IPS DF 6.9 (cell line): ENCODE results near the gene CSH1.
"Not testable (repeated sequence)": the region's sequence is repeated elsewhere in the genome, so short reads cannot be mapped to it uniquely, and the experiment has no call there.

Source experiments
- DNase-seq: peaks from one replicate; pipeline ENCODE4 v3.0.0-alpha.2; 2013; ENCODE audit warnings: low read depth, low spot score
- H3K27ac ChIP-seq: one replicate; pipeline ENCODE4 v1.5.1; 2013; ENCODE audit warnings: low read length, control low read depth
- H3K27me3 ChIP-seq: 2 replicates; pipeline ENCODE4 v1.6.1; 2013; ENCODE audit warnings: mild to moderate bottlenecking, low read length; ENCODE audit not compliant: control insufficient read depth, insufficient read depth
- H3K36me3 ChIP-seq: 2 replicates; pipeline ENCODE4 v1.6.1; 2013; ENCODE audit warnings: low read length; ENCODE audit not compliant: control insufficient read depth, insufficient read depth
- H3K4me1 ChIP-seq: 2 replicates; pipeline ENCODE4 v1.6.1; 2013; ENCODE audit warnings: low read length; ENCODE audit not compliant: control insufficient read depth, insufficient read depth
- H3K4me3 ChIP-seq: 2 replicates; pipeline ENCODE4 v1.5.1; 2013; ENCODE audit warnings: mild to moderate bottlenecking, low read length
- H3K9me3 ChIP-seq: 2 replicates; pipeline ENCODE4 v1.6.1; 2013; ENCODE audit warnings: low read length, inconsistent platforms; ENCODE audit not compliant: control insufficient read depth, insufficient read depth
- WGBS: extraction: QIAGEN DNeasy Blood & Tissue Kit; methylation state at CpG from one replicate; pipeline ENCODE4 v1.1.7; 2013; ENCODE audit warnings: mixed read lengths, missing lambda C conversion rate; ENCODE audit not compliant: insufficient read length, insufficient coverage; 5-methylcytosine and 5-hydroxymethylcytosine counted together

The CSH1 gene

DNA sequence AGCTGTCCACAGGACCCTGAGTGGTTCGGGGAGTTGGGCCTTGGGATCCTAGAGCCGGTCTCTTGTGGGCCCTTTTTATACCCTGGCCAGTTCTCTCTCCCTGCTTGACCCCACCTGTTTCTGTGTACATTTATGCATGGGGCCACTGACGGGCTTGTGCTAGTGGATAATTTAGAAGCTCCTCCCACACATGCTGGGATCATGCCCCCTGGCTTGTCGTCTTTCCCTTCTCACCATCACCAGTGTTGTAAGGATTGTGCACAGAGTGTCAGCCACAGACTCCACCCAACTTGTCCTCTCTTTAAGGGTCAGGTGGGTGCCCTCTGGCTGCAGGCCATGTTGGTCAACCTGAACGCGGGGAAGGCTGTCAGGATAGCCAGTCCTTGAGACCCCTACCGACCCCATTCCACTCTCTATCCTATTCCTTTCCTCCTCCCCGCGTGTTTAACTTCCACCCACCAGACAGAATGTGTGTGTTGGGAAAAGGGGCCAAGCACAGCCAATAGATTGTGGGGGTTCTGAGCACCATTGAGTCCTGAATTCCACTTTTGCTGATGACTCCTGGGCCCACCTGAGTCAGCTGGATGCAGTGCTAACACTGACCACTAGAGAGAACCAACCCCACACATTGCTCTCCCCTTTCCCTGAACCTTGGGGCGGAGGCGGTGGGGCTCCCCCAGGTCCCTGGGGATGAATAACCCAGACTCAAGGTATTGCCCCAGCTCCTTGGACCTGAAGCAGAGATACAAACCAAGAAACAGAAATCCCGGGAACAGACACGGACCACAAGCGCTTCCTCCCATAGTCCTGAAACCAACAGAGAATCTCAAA, at the start of gene CSH1:
Gene CSH1 (minus strand): TSS at position 51 of the 831 bp plus-strand sequence. CDS start 63 bp downstream, outside the sequence.
- not testable (repeated sequence) for H3K4me3 ChIP-seq, H3K36me3 ChIP-seq, H3K9me3 ChIP-seq, H3K27ac ChIP-seq, H3K27me3 ChIP-seq, H3K4me1 ChIP-seq, DNase-seq
- no CpG with 5 or more reads among the region's 14 CpGs for WGBS

DNA sequence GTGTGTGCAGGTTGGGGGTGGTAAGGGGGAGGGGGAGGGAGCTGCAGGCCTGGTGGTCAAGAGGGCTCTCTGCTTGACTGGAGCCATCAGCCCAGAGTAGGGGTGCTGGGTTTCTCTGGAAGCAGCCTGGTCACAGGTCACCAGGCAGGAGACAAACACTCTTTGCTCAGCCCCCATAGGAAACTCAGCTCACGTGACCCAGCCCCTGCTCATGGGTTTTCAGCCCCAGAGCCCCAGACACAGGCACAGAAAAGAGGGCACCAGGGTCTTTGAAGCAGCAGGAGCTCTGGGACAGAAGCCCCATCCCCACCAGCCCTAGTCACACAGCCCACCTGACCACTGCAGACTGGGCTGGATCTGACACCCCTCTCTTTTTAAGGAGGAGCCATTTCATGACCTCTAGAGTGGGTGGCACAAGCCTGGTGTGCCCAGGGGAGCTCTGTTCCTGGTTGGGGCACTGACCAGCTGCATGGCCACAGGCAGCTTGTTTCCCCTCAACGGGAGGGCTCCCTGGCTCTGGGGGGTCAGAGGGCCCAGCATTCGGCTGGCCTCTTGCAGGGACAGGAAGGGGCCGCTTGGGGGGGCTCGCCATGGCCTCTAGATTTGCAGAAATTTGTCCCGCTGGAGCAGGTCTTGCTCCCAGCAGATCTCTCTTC, 49.5 kb upstream of the CSH1 start:
- Histone ChIP-seq H3K27me3 (no peaks in the 10 kb centered on the region), H3K27ac (no peak overlapping the region), H3K36me3 (peaks cover 7% of the 10 kb centered on the region; the same call in 1 of the 2 replicates), H3K9me3 (no peaks in the 10 kb centered on the region), H3K4me1 (peaks cover 3% of the 10 kb centered on the region), H3K4me3 (no peak overlapping the region)
- DNase-seq = no peak
- WGBS = no CpG with 5 or more reads among the region's 6 CpGs

DNA sequence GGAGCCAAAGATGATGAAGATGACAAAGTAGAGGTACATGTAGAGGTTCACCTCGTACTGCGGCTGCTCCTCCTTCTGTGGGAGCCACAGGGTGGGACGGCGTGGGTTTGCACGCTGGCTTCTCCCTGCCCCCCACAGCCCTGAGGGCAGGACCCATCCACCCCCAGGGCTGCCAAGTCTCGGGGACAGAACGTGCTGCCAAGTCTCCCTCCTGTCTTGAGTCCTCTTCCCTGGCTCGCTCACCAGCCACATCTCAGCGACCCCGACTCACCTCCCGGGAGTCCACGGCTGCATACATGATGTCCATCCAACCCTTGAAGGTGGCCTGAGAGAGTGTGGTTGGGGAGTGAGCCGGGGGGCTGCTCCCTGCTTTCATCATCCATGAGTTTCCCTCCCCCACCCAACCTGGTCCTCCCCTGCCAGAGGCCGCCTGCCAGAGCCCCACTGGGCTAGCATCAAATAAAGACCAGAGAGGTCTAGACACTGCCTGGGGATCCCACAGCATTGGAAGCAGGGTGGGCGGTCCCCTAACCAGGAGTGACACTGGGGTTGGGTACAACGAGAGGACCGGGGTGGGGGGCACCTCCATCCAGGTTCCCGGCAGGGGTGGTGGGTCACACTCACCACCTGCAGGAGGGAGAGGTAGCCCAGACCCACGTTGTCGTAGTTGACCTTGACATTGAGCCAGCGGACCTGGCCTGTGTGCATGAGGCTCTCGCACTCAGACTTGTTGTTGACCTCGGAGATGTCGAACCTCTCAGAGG, 48.5 kb upstream of the CSH1 start:
- Histone ChIP-seq H3K4me3 (no peak overlapping the region), H3K27ac (no peak overlapping the region), H3K4me1 (peaks cover 3% of the 10 kb centered on the region), H3K9me3 (no peaks in the 10 kb centered on the region), H3K27me3 (no peaks in the 10 kb centered on the region), H3K36me3 (peaks cover 7% of the 10 kb centered on the region; the same call in 1 of the 2 replicates)
- DNase-seq = no peak
- no CpG with 5 or more reads among the region's 24 CpGs for WGBS

DNA sequence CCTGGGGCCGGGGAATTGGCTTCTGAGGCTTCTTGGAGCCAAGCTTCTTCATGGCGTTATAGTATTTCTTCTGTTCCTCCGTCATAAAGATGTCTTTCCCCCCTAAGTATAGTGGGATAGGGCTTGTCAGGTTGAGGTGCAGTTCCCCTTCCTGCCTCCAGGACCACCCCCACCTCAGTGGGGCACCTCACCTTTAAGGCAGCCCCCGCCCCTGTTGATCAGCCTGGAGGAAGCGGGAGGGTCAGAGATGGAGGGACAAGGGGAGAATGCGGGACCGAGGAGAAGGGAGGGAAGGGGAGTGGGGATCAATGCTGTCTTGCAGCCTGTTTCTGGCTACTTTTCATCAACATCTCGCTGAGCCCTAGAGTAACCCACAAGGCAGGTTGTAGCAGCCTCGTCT, 47.4 kb upstream of the CSH1 start:
- no peak overlapping the region for H3K27ac ChIP-seq
- WGBS = no CpG with 5 or more reads among the region's 9 CpGs
- no peaks in the 10 kb centered on the region for H3K27me3 ChIP-seq
- no peak overlapping the region for H3K4me3 ChIP-seq
- H3K4me1 ChIP-seq = peaks cover 3% of the 10 kb centered on the region
- H3K9me3 ChIP-seq = no peaks in the 10 kb centered on the region
- no peak for DNase-seq
- peaks cover 7% of the 10 kb centered on the region; the same call in 1 of the 2 replicates for H3K36me3 ChIP-seq

DNA sequence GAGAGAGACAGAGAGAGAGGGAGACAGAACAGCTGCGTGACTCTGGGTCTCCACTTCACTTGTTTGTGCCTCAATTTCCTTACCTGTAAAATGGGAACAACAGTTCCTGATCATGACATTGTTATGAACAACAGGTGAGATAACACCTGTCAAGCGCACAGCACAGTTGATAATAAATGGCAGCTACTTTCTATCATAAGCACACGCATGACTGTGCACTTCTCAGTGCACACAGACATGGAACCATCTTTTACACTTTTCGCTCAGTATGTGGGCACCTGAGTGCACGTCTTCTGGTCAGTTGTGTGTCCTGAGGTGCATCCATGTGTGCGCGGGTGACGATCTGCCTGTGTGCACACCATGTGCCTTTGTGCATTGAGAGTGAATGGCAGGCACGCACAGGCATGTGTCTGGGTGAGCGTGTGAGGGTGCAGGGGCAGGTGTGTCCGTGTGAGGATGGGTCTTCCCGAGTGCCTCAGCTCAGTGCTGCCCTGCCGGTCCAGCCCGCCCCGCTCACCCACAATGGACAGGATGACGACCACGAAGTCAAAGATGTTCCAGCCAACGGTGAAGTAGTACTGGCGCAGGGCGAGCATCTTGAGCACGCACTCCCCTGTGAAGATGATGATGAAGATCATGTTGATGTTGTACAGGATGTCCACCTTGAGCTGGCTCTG, 46.1 kb upstream of the CSH1 start:
- peaks cover 7% of the 10 kb centered on the region; the same call in 1 of the 2 replicates for H3K36me3 ChIP-seq
- H3K4me3 ChIP-seq = no peak overlapping the region
- H3K27ac ChIP-seq = no peak overlapping the region
- no peak for DNase-seq
- WGBS = no CpG with 5 or more reads among the region's 21 CpGs
- H3K4me1 ChIP-seq = peaks cover 3% of the 10 kb centered on the region
- H3K9me3 ChIP-seq = no peaks in the 10 kb centered on the region
- H3K27me3 ChIP-seq = no peaks in the 10 kb centered on the region

DNA sequence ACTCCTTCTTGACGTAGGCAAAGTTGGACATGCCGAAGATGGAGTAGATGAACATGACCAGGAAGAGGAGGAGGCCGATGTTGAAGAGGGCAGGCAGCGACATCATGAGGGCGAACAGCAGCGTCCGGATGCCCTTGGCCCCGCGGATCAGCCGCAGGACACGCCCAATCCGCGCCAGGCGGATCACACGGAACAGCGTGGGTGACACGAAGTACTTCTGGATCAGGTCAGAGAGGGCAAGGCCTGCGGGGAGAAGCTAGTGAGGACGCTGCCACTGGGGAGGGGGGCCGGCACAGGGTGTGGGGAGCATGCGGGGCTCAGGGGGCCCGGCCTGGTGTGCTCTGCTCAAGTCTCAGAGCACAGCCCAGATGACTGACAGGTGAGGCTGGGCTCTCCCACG, 45.4 kb upstream of the CSH1 start:
- no peaks in the 10 kb centered on the region for H3K27me3 ChIP-seq
- peaks cover 7% of the 10 kb centered on the region; the same call in 1 of the 2 replicates for H3K36me3 ChIP-seq
- H3K4me3 ChIP-seq = no peak overlapping the region
- no peak overlapping the region for H3K27ac ChIP-seq
- no CpG with 5 or more reads among the region's 23 CpGs for WGBS
- H3K9me3 ChIP-seq = no peaks in the 10 kb centered on the region
- DNase-seq = no peak
- peaks cover 3% of the 10 kb centered on the region for H3K4me1 ChIP-seq

DNA sequence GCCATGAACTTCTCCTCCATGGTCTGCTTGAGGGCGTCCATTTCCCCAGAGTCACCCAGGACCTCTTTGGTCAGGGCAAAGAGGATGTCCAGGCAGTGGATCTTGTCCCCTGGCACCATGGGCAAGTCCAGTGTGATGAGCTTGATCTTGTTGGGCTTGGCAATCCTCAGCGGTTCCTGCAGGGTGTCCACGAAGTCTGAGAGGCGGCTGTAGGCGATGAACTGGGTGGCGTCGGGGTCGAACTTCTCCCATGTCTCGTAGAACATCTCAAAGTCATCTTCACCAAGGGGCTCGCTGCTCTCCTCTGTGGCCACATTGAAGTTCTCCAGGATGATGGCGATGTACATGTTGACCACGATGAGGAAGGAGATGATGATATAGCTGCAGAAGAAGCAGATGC, 44.8 kb upstream of the CSH1 start:
- Histone ChIP-seq H3K4me1 (no peaks in the 10 kb centered on the region), H3K27ac (no peak overlapping the region), H3K9me3 (no peaks in the 10 kb centered on the region), H3K4me3 (no peak overlapping the region), H3K27me3 (no peaks in the 10 kb centered on the region), H3K36me3 (peaks cover 7% of the 10 kb centered on the region; the same call in 1 of the 2 replicates)
- WGBS = no CpG with 5 or more reads among the region's 12 CpGs
- no peak for DNase-seq

DNA sequence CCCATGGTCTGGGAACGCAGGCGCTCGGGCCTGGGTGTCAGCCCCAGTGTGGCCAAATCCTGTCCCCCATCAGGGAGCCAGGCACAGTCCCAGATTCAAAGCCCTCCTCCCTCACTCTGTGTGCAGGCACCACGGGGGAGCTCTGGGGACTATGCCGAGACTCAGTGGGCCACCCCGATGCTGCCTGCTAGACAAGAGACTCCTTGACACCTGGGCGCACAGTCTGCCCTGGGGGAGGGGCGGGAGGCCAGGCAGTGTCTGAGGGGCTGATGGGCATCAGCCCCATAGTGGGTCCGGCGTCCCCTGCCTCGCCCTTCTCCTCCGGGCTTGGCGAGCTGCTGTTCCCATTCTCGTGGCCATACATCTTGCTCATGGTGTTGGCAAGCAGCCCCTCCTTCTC, 44.2 kb upstream of the CSH1 start:
- no peak overlapping the region for H3K27ac ChIP-seq
- H3K27me3 ChIP-seq = no peaks in the 10 kb centered on the region
- H3K4me1 ChIP-seq = no peaks in the 10 kb centered on the region
- no CpG with 5 or more reads among the region's 14 CpGs for WGBS
- H3K9me3 ChIP-seq = no peaks in the 10 kb centered on the region
- H3K36me3 ChIP-seq = peaks cover 7% of the 10 kb centered on the region; the same call in 1 of the 2 replicates
- DNase-seq = no peak
- no peak overlapping the region for H3K4me3 ChIP-seq

DNA sequence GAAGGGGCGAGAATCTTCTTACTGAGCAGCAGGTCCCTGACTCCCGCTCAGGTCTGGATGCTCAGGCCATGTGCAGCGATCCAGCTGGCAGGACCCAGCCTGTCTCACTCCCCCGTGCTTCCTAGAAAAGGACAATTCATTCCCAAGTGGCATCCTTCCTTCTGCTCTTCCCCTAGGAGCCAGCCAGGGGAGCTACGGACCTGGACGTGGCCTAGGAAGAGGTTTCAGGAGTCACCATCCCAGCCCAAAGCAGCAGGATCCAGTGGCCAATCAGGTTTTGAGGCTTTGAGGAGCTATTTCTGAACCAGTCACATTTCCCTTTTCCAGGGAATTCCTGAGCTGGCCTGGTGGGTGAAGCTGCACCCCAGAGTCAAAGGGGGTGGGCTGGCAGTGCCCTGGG, 43.5 kb upstream of the CSH1 start:
- Histone ChIP-seq H3K9me3 (no peaks in the 10 kb centered on the region), H3K27ac (no peak overlapping the region), H3K27me3 (no peaks in the 10 kb centered on the region), H3K4me1 (no peaks in the 10 kb centered on the region), H3K36me3 (peaks cover 7% of the 10 kb centered on the region; the same call in 1 of the 2 replicates), H3K4me3 (no peak overlapping the region)
- no CpG with 5 or more reads among the region's 6 CpGs for WGBS
- DNase-seq = no peak

DNA sequence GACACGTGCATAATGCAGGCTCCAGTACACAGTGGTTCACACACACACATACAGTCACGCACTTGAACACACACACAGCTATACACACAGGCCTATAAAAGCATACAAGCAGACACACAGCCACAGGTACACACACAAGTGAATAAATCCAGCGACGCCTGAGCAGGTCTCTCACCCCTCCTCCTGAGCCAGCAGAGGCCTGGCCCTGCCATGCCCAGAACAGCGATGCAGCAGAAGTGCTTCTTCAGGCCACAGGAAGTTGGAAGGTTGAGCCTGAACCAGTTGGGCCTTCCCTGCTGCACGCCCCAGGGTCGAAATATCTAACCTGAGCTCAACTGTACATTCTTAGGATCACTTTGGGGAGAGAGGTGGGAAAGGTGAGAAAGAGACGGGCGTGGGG, 43.0 kb upstream of the CSH1 start:
- H3K27ac ChIP-seq = no peak overlapping the region
- WGBS = no CpG with 5 or more reads among the region's 9 CpGs
- no peaks in the 10 kb centered on the region for H3K4me1 ChIP-seq
- no peaks in the 10 kb centered on the region for H3K27me3 ChIP-seq
- peaks cover 7% of the 10 kb centered on the region; the same call in 1 of the 2 replicates for H3K36me3 ChIP-seq
- H3K9me3 ChIP-seq = no peaks in the 10 kb centered on the region
- no peak overlapping the region for H3K4me3 ChIP-seq
- DNase-seq = no peak
